RCC 7860 (cell line): ENCODE data around the gene KLK10.

ENCODE experiments used
- DNase-seq: peaks from one replicate; pipeline ENCODE4 v3.0.0-alpha.2; 2015; ENCODE audit warnings: low spot score
- FAIRE-seq: peaks from 2 replicates; lab custom pipeline; 2012; peaks lifted over from hg19 to GRCh38; lab: Jason Lieb, UNC

Gene KLK10

DNA sequence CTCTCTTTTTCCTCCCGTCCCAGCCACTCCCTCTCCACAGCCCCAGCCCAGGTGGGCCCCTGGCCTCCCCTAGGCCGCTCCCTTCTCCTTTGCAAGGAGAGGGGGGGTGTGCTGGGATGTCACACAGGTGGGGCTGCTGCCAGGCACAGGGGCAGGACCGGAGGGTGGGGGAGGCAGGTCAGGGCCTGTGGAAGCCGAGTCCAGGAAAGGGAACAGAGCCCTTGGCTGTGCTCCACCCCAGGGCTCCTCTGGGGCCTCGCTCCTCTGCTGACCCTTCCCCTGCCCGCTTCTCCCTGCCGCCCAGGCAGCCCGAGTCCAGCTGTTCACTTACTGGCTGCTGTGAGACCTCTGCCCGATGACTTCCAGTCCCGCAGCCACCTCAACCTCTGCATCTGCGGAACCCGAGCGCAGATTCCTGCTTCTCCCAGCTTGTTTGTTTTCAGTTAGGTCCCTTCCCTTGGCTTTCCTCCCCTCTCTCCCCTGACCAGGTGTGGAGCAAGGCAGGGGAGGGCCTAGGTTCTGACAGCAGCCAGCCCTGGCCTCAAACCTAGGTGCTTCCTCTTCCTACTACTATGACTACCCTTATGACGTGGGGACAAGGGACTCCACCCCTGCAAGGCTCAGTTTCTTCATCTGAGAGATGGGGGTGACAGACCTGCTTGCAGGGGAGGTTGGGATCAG is 7.8 kb upstream of the KLK10 start:
- FAIRE-seq (no peak), DNase-seq (no peak)

DNA sequence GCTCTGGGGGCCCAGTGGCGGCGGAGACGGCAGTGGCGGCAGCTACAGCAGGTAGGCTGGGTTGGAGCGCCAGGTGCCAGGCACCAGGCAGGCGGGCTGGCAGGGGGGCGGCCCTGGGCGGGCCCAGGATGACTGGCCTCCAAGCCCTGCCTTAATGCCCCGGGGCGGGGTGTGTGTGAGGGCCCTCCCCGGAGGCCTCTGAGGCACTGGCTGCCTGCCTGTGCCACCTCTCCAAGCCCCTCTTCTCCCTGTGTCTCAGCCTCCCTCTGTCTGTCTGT is 7.0 kb upstream of the KLK10 start, which contains the start of gene KLK11:
Gene KLK11 (minus strand): TSS at position 63 of the 278 bp plus-strand sequence. CDS start 985 bp downstream, outside the sequence.
- DNase-seq (no peak), FAIRE-seq (no peak)

DNA sequence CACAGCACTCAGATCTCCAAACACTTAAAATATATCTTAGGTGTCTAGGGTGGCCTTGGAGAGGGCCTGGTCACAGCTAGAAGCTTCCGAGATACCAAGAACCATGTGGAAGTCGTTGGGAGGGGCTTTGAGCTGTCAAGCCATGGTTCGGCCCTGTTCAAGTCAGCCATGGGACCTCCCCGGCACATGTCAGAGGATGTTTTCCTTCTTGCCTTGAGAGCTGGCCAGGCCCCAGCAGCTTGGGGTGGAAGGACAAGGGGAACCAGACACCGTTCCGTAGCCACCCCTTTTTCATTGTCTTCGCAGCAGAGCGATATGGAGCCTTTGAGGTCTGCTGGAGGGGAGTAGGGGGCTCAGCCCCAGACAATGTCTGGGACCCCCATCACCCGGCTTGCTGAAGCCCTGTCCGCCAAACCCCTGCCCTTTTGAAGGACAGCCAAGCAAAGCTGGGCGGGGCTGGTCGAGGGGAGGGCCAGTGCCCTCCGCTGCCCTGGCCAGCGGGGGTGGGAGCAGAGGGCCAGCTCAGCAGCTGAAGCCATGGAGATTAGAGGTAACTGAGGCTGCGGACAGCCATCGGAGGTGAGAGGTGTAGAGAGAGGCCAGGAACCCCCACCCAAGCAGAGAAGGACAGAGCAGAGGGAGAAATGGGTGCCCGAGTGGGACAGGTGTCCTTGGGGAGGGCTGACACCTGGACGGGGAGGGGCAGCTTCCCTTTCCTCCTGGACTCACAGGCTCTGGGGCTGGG is 6.5 kb upstream of the KLK10 start:
- DNase-seq (no peak), FAIRE-seq (no peak)

DNA sequence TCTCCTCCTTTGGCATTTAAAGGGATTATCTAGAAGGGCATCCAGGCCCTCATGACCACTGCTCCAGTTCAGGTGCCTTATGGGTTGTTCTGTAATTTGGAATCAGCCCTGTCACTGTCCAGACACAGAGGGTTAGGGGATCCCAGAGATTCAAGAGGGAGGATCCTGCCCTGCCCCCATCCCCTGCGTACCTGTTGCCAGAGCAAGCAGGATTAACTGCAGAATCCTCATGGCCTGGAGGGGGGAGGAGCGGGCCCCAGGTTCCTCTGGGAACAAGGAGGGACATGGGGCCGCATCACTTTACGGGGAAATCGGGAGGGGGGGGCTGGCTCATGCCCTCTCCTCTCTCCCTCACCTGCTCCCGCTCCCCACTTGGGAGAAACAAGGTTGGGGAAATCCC is 5.9 kb upstream of the KLK10 start:
- no peak for DNase-seq
- no peak for FAIRE-seq

DNA sequence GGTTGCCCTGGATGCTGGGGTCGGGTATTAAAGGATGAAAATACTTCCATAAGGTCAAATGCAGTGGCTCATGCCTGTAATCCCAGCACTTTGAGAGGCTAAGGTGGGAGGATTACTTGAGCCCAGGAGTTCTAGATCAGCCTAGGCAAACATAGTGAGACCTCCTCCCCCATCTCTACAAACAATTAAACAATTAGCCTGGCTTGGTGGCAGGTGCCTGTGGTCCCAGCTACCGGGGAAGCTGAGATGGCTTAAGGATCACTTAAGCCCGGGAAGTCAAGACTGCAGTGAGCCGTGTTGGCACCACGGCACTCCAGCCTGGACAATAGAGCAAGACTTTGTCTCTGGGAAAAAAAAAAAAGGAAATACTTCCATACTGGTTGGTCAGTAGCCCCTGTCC is 5.4 kb upstream of the KLK10 start:
- FAIRE-seq = no peak
- DNase-seq = no peak

DNA sequence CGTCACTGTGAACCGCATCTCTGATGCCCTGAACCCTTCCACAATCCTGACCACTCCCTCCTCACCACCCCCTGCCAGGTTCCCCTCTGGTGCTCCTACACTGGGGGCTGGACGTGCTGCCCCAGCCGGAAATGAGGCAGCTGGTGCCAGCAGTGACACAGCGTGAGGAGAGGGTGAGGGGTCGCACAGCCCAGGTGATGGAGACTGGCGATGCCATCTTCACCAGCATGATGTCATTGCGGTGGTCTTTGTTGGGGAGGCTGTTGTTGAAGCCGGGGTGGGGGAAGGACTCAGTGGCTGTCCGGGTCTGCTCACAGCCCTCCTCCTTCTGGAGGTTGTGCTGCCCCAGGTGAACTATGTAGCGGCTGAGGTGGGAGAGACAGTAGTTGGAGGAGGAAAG is 4.4 kb upstream of the KLK10 start:
- FAIRE-seq (no peak), DNase-seq (no peak)

- no peak for FAIRE-seq
- DNase-seq = no peak
Observed at GRCh38 chr19:51022526-51022925, 3.0 kb upstream of the KLK10 start.

DNA sequence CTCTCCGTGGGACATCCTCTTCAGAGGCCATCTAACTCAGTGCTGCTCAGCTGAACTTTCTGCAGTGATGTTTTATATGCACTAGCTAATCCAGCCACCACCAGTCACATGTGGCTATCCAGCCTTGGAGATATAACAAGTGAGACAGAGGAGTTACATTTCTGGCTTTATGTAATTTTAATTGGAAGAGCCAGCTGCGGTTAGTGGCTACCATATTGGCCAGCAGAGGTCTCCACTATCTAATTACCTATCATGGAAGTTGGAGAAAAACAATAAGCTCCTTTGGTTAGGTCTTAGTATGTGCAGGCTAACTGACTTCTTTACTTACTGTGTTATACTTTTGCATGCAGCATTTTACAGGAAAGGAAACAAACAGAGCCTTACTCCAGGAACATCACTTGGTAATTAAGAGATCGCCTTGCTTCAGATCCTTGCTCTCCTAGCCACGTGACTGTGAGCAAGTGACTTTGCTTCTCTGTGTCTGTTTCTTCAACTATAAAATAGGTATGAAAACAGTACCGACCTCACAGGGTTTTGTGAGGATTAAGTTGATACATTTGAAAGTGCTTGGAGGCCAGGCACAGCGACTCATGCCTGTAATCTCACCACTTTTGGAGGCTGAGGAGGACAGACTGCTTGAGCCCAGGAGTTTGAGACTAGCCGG is 1.6 kb upstream of the KLK10 start:
- FAIRE-seq (no peak), DNase-seq (peak; percentile 9)

DNA sequence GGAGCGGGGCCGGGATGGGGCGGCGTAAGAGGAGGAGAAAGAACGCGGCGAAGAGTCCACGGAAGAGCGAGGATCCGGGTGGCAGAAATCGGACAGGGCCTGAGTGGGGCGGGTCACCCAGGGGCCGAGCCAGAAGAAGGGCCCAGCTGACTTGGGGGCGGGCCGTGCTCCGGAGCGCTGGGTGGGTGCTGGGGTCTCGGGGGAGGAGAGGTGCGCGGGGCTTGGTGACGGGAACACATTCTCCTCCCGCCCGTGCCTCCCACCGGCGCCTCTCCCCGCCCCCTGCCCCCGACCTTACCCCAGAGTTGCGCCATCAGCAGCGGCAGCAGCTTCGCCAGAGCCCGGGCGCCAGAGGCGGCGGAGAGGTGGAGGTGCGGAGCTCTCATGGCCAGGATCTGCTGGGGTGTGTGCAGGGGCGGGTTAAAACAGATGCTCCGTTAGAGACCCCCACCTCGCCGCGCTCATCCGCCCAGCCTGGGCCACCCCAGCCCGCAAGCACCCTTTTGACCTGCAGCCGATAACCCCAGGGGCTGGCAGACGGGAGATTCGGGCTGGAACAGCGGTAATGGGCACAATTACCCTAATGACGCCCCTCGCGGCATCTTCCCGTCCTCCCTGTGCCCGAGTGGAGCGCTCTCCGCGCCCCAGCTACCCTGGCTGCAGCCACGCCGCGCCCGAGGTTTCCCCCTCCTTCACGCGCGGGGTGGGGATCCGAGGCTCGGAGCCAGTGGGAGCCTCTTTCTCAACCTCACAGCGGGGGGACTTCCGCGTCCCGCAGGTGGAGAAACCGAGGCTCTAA is 565 bp downstream of the KLK10 start:
- DNase-seq = no peak
- FAIRE-seq = no peak

GRCh38 chr19:51016798-51017683 is 2.5 kb downstream of the KLK10 start:
- DNase-seq (no peak), FAIRE-seq (no peak)

DNA sequence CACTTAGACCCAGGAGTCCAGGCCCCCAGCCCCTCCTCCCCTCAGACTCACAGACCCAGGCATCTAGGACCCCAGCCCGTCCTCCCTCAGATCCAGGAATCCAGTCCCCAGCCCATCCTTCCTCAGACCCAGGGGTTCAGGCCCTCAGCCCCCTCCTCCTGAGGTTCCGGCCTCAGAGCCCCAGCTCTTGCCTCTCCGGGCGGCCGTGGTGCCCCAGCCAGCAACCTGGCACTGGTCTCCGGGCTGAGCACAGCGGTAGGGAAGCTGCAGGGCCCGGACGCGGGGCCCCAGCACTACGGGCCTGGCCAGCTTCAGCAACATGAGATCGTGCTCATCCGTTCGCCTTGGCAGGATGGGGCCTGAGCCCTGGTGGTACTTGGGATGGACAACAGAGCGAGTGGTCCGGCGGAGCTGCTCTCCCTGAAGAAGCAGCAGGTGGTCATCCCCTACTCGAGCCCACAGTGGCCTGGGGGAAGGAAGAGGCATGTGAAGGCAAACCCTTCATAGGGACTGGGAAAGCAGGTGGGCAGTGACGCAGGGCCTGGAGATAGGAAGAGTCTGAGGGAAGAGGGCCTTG is 3.7 kb downstream of the KLK10 start:
- DNase-seq (no peak), FAIRE-seq (no peak)

GRCh38 chr19:51014242-51014641 is 5.3 kb downstream of the KLK10 start:
- DNase-seq (no peak), FAIRE-seq (no peak)

DNA sequence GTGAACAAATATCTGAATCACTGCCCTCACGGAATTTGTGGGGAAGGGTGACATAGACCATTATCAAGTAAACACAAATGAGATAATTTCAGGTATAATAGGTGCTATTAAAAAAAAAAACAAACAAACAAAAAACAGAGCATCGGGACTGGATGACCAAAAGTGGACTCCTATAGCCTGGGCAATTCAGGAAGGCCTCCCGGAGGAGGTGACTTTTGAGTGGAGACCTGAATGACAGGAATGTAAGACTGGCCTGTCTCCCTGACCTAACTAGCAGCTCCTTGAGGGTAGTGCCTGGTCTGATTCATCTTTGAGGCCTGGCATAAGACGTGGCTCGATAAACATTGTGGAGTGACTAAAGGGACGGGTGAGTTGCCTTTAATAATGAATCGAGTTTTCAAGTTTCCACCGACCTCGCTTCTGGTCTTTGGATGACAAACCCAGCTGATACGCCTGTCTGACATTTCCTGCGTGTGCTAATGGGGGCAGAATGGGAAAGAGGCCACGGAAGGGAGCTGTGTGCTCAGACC is 6.8 kb downstream of the KLK10 start:
- DNase-seq (no peak), FAIRE-seq (no peak)

DNA sequence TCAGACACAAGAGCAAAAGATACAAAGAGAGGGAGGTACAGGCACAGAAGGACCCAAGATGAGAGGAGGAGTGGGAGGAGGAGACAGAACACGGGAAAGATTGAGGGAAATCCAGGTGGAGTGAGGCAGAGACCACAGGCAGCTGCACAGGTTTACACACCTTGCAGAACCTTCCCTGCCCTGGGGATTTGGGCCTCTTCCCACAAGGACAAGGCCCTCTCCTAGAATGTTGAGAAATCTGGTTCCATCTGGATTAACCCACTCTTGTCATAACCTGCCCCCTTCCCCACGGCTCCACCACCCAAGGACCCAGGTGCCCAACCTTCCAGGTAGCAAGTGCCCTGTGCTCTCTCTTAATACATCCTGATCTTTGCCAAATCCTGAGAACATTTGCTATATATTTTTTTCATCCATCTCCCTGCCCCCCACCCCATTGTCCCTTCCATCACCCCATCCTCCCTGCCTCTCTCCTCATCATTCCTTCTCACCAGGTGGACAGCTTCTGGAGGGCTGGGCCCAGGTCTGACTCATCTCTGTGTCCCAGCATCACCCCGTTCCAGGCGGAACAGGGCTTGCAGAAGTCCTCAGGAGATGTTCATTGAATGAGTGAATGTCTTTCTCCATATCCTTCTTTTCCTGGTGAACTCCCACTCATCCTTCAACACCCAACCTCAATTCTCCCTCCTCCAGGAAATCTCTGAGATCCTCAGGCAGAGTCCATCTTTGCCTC is 9.3 kb downstream of the KLK10 start:
- FAIRE-seq (no peak), DNase-seq (no peak)

DNA sequence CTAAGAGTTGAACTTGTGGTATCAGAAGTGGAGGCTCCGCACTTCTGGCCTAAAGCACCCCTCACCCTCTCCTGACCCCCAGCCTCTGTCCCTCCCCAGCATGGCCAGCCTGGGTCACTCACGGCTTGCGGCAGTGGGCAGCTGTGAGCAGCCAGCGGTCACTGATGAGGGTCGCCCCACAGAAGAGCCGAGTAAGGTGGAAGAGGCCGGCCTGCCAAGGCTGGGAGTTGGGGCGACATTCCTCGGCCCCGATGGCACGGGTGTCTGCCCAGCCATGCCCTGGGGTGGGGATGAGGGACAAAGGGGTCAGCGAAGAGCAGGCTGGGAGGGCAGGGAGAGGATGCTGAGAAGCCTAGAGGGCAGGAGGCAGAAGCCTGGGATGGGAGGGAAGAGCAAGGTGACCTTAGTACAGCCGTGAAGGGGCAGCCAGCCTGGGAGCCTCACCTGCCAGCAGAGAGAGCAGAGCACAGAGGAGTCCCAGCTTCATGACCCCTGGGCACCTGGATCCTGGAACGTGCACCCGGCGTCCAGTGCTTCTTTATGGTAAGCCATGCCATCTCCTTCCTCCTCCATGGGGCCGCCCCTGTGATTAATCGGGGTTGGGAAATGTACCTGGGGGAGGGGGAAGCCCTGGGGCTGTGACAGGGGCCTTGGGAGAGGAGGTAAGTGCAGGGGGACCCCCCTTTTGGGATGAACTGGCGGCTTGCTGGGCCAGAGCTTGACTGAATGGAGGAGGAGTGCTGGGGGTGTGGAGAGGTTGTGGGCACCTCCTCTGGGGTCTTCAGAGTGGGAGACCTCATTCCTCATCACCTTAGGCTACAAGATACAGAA is 10.2 kb downstream of the KLK10 start:
- no peak for DNase-seq
- FAIRE-seq = no peak

DNA sequence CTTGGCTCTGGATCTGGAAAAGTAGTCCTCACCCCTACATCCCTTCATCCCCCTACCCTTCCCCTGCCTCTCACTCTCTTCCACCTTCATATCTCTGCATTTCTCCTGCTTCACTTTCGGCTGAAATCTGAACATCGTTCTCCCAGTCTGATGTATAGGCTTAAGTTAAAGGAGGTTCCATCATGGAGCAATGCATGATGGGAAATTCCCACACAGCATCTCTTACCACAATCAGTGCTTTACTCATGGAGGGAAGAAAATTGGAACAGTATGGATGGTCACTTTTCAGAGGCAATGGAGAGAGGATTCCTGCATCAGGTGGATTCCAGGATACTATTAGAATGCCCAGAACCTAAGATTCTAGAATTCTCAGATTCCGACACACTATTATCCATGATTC is 12.0 kb downstream of the KLK10 start:
- DNase-seq (no peak), FAIRE-seq (no peak)

- DNase-seq (no peak), FAIRE-seq (no peak)
Observed at GRCh38 chr19:51006406-51006805, 13.1 kb downstream of the KLK10 start.

GRCh38 chr19:51005248-51005647 is 14.3 kb downstream of the KLK10 start:
- FAIRE-seq = no peak

More at GRCh38 chr19:51005248-51005647, 14.3 kb downstream of the KLK10 start:
- DNase-seq = no peak
